Lower leg skin (tissue), 3 donors: ENCODE data around the gene SLC27A6.

Experiments
- POLR2A ChIP-seq, 2 donors: fragments of 450-650 bp; IDR thresholded peaks; one replicate each; pipeline ENCODE4 v1.6.1; 2016 to 2017; ENCODE audit warnings: antibody characterized with exemption in 2 of 2, mild to moderate bottlenecking in 1 of 2, moderate library complexity in 1 of 2
- TF ChIP-seq, protein P1 (sequence below), 3 donors: fragments of 450-650 bp; IDR thresholded peaks; one replicate each; pipeline ENCODE4 v1.5.1; 2016; ENCODE audit warnings: antibody characterized with exemption in 3 of 3, mild to moderate bottlenecking in 3 of 3, moderate library complexity in 2 of 3

DNA sequence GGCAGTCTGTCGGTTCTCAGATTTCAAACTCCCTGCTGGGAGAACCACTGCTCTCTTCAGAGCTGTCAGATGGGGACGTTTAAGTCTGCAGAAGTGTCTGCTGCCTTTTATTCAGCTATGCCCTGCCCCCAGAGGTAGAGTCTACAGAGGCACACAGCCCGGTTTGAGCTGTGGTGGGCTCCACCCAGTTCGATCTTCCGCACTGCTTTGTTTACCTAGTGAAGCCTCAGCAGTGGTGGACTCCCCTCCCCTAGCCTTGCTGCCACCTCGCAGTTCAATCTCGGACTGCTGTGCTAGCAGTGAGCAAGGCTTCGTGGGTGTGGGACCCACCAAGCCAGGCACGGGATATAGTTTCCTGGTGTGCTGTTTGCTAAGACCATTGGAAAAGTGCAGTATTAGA, 8.0 kb downstream of the SLC27A6 start:
- TF ChIP-seq, protein P1, sequence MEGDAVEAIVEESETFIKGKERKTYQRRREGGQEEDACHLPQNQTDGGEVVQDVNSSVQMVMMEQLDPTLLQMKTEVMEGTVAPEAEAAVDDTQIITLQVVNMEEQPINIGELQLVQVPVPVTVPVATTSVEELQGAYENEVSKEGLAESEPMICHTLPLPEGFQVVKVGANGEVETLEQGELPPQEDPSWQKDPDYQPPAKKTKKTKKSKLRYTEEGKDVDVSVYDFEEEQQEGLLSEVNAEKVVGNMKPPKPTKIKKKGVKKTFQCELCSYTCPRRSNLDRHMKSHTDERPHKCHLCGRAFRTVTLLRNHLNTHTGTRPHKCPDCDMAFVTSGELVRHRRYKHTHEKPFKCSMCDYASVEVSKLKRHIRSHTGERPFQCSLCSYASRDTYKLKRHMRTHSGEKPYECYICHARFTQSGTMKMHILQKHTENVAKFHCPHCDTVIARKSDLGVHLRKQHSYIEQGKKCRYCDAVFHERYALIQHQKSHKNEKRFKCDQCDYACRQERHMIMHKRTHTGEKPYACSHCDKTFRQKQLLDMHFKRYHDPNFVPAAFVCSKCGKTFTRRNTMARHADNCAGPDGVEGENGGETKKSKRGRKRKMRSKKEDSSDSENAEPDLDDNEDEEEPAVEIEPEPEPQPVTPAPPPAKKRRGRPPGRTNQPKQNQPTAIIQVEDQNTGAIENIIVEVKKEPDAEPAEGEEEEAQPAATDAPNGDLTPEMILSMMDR (IDR thresholded peaks at IDR 0.05) = no peak
- no peak for TF ChIP-seq POLR2A (IDR thresholded peaks at IDR 0.05)
